HAP-1 (cell line): ENCODE results near the gene ADAMTSL3.

Source experiments
- DNase-seq, 2 experiments: peaks; one replicate each; pipeline ENCODE4 v3.0.0-alpha.2; 2016 to 2020; ENCODE audit warnings: low spot score in 2 of 2
- H3K27me3 ChIP-seq: fragments of 250-450 bp; sonication (Bioruptor Pico); 2 replicates; pipeline ENCODE4 v1.5.1; 2020; ENCODE audit warnings: low read depth, mild to moderate bottlenecking, moderate library complexity
- H3K36me3 ChIP-seq: fragments of 250-450 bp; sonication (Bioruptor Pico); replicated peaks from 2 replicates; pipeline ENCODE4 v1.5.1; 2020; ENCODE audit warnings: mild to moderate bottlenecking
- H3K4me1 ChIP-seq: fragments of 250-450 bp; sonication (Bioruptor Pico); 2 replicates; pipeline ENCODE4 v1.5.1; 2020; ENCODE audit warnings: mild to moderate bottlenecking
- H3K4me3 ChIP-seq: fragments of 250-450 bp; sonication (Bioruptor Pico); 2 replicates; pipeline ENCODE4 v1.5.1; 2020; ENCODE audit warnings: mild to moderate bottlenecking, moderate library complexity
- H3K9me3 ChIP-seq: fragments of 250-450 bp; sonication (Bioruptor Pico); 2 replicates; pipeline ENCODE4 v1.5.1; 2020; ENCODE audit warnings: mild to moderate bottlenecking, moderate library complexity
- in situ Hi-C: fragments of 300-500 bp; cut with MboI; formaldehyde crosslinking; loops from 3 replicates; pipeline ENCODE4 v1.14.3; 2020; ENCODE audit warnings: low sequenced_read_pairs, inconsistent platforms, mixed read lengths

The ADAMTSL3 gene

GRCh38 chr15:83848315-83849050 is 194.6 kb downstream of the ADAMTSL3 start:
- no peaks in the 10 kb centered on the region for H3K9me3 ChIP-seq
- H3K4me1 ChIP-seq, result no peaks in the 10 kb centered on the region
- peaks cover 4% of the 10 kb centered on the region; the same call in 1 of the 2 replicates for H3K27me3 ChIP-seq
- DNase-seq, result no peak
- no peak overlapping the region for H3K4me3 ChIP-seq
- no peaks in the 10 kb centered on the region for H3K36me3 ChIP-seq
- in situ Hi-C loops, result no loop called here

GRCh38 chr15:83850015-83850414 is 196.1 kb downstream of the ADAMTSL3 start:
- DNase-seq, result no peak
- Histone ChIP-seq H3K4me3 (no peak overlapping the region), H3K27me3 (peaks cover 4% of the 10 kb centered on the region; the same call in 1 of the 2 replicates), H3K4me1 (no peaks in the 10 kb centered on the region), H3K36me3 (no peaks in the 10 kb centered on the region), H3K9me3 (no peaks in the 10 kb centered on the region)
- in situ Hi-C loops, result no loop called here

DNA sequence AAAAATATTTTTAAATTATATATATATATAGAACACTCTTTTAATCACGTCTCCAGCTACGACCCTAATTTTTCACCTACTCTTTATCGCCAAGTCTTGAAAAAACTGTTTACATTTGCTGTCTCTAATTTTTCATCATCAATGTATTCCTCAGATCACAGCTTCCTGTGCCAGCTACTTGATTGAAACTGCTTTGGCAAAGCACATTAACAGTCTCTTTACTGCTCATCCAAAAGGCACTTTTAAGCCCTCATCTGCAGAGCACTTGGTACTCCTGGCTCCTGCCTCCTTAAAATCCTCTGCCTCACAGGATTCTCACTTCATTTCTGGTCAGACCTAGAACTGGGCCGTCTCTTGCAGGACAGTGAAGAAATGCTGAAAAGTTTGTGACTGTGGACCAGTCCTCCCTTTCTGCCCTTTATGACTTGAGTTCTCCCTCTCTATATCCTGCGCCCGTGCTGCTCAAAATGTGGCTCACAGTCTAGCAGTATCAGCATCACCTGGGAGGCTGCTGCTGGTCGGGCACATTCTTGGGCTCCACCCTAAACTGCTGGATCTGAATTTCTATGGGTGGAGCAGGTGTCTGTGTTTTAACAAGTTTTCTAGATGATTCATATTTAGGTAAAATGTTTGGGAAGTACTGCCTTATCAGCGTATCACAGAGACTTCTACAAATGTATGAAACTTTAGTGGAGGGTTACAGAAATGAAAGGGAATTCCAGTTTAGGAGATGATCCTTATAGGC is 196.8 kb downstream of the ADAMTSL3 start:
- Histone ChIP-seq H3K27me3 (peaks cover 4% of the 10 kb centered on the region; the same call in 1 of the 2 replicates), H3K4me3 (no peak overlapping the region), H3K9me3 (no peaks in the 10 kb centered on the region), H3K4me1 (no peaks in the 10 kb centered on the region), H3K36me3 (no peaks in the 10 kb centered on the region)
- DNase-seq, result no peak
- in situ Hi-C loops, result no loop called here

- Histone ChIP-seq H3K4me1 (no peaks in the 10 kb centered on the region), H3K4me3 (no peak overlapping the region), H3K27me3 (peaks cover 4% of the 10 kb centered on the region; the same call in 1 of the 2 replicates), H3K9me3 (no peaks in the 10 kb centered on the region), H3K36me3 (no peaks in the 10 kb centered on the region)
- in situ Hi-C loops, result no loop called here
- no peak for DNase-seq
These were observed 199.3 kb downstream of the ADAMTSL3 start for GRCh38 chr15:83853232-83853631.

DNA sequence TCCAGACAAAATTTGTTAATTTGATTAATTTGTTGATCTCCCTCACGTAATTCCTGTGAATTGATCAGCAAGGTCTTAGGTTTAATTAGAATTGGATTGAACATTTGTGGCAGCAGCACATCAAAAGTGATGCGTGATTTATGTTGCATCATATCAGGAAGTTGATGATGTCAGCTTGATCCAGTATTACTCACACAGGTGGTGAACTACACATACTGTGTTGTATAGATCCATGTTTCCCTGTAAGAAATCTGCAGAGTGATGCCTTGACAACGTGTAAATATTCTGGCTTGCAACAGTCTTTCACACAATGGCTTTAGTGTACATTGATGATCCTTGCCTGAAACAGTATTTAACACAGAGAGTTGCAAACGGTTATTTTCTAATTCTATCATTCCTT is 200.4 kb downstream of the ADAMTSL3 start:
- no peak overlapping the region for H3K4me3 ChIP-seq
- in situ Hi-C loops, result no loop called here
- DNase-seq, result no peak
- H3K9me3 ChIP-seq, result no peaks in the 10 kb centered on the region
- no peaks in the 10 kb centered on the region for H3K36me3 ChIP-seq
- peaks cover 4% of the 10 kb centered on the region; the same call in 1 of the 2 replicates for H3K27me3 ChIP-seq
- no peaks in the 10 kb centered on the region for H3K4me1 ChIP-seq

DNA sequence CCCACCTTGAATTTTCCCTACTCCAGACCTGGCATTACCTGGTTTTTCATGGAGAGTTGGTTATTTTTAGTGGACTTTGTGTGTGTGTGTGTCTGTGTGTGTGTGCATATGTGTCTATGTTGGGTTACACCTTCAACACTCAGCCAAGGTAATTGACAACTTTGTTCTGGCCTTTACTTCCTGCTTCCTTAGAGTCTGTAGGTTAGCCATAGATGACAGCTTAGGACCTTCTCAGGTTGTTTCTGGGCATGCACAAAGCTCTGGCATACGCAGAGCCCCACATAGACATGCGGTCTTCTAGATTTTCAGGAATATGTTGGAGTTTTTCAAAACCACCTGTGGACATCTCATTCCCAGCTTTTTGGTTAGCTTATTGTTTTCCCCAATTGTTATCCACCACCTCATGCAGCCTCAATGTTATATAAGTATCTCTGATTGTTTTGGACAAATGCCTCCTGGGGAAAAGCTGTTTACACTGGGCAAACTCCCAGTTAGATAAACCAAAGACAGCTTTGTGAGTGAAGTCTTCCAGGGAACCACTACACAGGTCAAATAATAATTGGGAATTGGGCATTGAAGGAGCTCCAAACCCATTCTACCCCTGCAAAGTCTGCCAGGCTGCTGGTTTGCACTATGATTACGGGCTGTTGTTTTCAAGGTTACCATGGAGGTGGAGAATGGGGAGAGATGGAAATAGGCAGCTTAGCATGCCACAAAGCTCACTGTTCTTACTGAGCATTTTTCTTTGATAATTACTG is 201.2 kb downstream of the ADAMTSL3 start:
- H3K36me3 ChIP-seq, result no peaks in the 10 kb centered on the region
- no peak overlapping the region for H3K4me3 ChIP-seq
- peaks cover 4% of the 10 kb centered on the region; the same call in 1 of the 2 replicates for H3K27me3 ChIP-seq
- no peaks in the 10 kb centered on the region for H3K4me1 ChIP-seq
- in situ Hi-C loops, result no loop called here
- H3K9me3 ChIP-seq, result no peaks in the 10 kb centered on the region
- no peak for DNase-seq

DNA sequence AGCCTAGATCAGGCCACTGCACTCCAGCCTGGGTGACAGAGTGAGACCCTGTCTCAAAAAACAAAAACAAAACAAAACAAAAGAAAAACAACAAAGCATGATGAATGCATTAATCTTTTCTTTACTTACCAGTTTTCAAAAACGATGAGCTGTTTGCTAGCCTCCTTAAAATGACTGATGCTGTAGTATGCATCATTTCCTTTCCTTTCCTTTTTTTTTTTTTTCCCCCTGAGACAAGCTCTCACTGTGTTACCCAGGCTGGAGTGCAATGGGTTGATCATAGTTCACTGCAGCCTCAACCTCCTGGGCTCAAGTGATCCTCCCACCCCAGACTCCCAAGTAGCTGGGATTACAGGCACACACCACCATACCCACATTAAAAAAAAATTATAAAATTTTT is 202.0 kb downstream of the ADAMTSL3 start:
- Histone ChIP-seq H3K36me3 (no peaks in the 10 kb centered on the region), H3K27me3 (peaks cover 4% of the 10 kb centered on the region; the same call in 1 of the 2 replicates), H3K9me3 (no peaks in the 10 kb centered on the region), H3K4me3 (no peak overlapping the region), H3K4me1 (no peaks in the 10 kb centered on the region)
- no peak for DNase-seq
- in situ Hi-C loops, result no loop called here

DNA sequence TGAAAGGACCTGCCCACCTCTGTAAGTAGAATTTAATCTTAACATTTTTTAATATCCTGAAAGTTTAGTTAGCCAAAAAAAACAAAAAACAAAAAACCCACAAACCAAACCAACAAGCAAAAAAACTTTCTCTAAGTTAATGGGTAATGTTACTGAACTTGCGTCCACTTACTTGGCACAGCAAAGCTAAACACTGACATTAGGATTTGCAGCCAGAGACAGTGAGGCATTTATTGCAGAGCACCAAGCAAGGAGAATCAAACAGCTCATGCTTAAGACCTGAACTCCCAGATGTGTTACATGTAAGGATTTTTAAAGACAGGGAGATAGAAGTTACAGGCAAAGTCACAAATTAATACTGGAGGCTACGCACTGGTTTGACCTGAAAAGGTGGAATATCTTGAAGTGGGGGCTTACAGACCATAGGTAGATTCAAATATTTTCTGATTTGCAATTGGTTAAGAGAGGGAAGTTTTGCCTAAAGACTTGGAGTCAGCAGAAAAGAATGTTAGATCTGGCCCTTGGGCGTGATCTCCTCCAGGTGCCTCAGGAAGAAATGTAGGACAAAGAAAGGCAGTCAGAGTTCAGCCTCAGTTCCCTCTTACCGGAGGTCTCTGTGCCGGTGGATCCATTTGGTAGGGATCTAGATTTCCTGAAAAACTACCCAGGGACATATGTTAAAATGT is 205.0 kb downstream of the ADAMTSL3 start:
- Histone ChIP-seq H3K4me3 (no peak overlapping the region), H3K9me3 (no peaks in the 10 kb centered on the region), H3K36me3 (no peaks in the 10 kb centered on the region), H3K27me3 (no peaks in the 10 kb centered on the region), H3K4me1 (no peaks in the 10 kb centered on the region)
- in situ Hi-C loops, result no loop called here
- no peak for DNase-seq

DNA sequence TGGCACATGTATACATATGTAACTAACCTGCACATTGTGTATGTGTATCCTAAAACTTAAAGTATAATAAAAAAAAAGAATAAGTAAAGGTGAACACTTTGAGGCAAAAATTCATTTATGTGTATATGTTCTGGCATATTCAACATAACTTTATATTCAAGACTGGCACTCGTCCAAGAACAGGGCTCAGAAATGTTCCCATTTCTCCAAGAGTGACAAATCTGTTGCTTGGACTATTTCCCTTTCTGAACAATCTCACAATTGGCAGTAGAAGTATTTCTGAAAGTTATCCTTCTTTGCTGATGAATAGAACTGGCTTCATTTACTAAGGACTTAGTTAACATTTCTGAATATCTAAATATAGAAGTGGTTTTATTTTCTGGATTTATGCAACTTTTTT is 212.8 kb downstream of the ADAMTSL3 start:
- Histone ChIP-seq H3K9me3 (no peaks in the 10 kb centered on the region), H3K27me3 (no peaks in the 10 kb centered on the region), H3K4me3 (no peak overlapping the region), H3K36me3 (no peaks in the 10 kb centered on the region), H3K4me1 (no peaks in the 10 kb centered on the region)
- in situ Hi-C loops, result no loop called here
- no peak for DNase-seq

GRCh38 chr15:83869341-83869740 is 215.4 kb downstream of the ADAMTSL3 start:
- Histone ChIP-seq H3K4me1 (no peaks in the 10 kb centered on the region), H3K27me3 (no peaks in the 10 kb centered on the region), H3K4me3 (no peak overlapping the region), H3K36me3 (no peaks in the 10 kb centered on the region), H3K9me3 (no peaks in the 10 kb centered on the region)
- in situ Hi-C loops, result no loop called here
- DNase-seq, result no peak

DNA sequence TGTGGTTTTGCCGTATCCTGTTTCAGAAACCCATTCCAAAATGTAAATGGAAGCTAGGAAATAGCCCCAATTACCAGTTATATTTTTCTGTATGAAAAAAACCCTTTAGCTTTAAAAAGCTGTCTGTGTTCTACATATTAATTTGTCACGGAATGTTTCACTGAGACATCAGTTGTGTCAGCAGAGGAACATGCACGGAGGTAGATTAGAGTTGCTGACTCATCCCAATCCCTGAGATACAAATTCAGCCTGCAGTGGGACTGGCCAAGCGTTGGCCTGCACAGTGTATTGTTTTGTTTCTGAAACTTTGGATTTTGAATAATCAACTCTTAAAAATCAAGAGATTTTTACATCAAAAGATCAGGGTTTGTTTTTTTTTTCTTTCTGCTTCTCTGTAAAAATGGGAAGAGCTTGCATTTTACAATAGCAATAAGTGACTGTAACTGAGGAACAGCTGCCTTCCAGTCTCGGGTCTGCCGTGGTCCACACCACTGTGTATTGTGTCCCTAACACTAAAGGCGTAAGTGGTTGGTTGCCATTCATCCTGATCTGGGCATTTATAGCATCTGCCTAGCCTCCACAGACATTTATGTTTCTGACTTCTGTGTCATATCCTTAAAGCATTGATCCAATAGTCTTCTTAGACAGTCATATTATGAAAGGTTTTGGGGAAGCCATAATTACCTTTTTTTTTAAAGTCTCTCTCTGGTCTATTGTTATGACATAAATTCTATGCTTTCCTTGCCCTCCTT is 218.1 kb downstream of the ADAMTSL3 start:
- no peaks in the 10 kb centered on the region for H3K9me3 ChIP-seq
- no peak overlapping the region for H3K4me3 ChIP-seq
- H3K27me3 ChIP-seq, result no peaks in the 10 kb centered on the region
- DNase-seq, result no peak
- H3K36me3 ChIP-seq, result no peaks in the 10 kb centered on the region
- in situ Hi-C loops, result no loop called here
- H3K4me1 ChIP-seq, result no peaks in the 10 kb centered on the region

DNA sequence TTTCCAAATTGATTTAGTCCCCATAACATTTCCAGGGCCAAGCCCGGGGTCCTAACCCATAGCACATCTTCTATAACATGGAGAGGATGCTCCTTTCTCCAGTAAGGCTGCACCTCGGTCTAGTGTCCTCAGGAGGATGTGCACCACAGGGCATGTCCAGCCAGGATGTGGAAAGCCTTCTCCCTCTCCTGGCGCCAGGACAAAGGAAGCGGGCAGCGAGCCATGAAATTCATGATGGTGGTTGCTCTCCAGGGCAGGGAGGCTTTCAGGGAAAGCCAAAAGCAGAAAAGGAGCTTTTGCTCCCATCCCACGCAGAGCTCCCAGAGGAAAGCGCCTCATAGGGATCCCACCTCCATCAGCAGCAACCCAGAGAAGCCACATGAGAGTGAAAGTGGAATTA is 220.0 kb downstream of the ADAMTSL3 start:
- Histone ChIP-seq H3K9me3 (no peaks in the 10 kb centered on the region), H3K4me3 (no peak overlapping the region), H3K36me3 (no peaks in the 10 kb centered on the region), H3K4me1 (no peaks in the 10 kb centered on the region), H3K27me3 (peaks cover 2% of the 10 kb centered on the region; the same call in 1 of the 2 replicates)
- in situ Hi-C loops, result no loop called here
- DNase-seq, result no peak

- DNase-seq, result no peak
- Histone ChIP-seq H3K27me3 (peaks cover 2% of the 10 kb centered on the region; the same call in 1 of the 2 replicates), H3K4me1 (no peaks in the 10 kb centered on the region), H3K9me3 (no peaks in the 10 kb centered on the region), H3K36me3 (no peaks in the 10 kb centered on the region), H3K4me3 (no peak overlapping the region)
- in situ Hi-C loops, result no loop called here
These were observed 226.6 kb downstream of the ADAMTSL3 start for GRCh38 chr15:83880529-83880928.
